H1 (cell line): ENCODE measurements around the gene ARHGEF6.

Experiments
- CHD2 ChIP-seq: IDR thresholded peaks from 2 replicates; pipeline ENCODE4 v1.6.1; 2012; ENCODE audit warnings: low read length, improper control_type of control experiment
- CTCF ChIP-seq, 3 experiments: IDR thresholded peaks; 1 replicate in 2 of 3; 2 replicates in 1 of 3; pipeline versions ENCODE4 v1.5.1 to v1.6.1; 2011; ENCODE audit warnings: low read length in 3 of 3, mild to moderate bottlenecking in 3 of 3, inconsistent platforms in 2 of 3, low read depth in 1 of 3, moderate library complexity in 1 of 3; ENCODE audit not compliant: insufficient read depth in 1 of 3; ENCODE audit errors: control extremely low read depth in 1 of 3
- POLR2AphosphoS5 ChIP-seq: IDR thresholded peaks from 2 replicates; pipeline ENCODE4 v1.6.1; 2011; ENCODE audit warnings: low read depth, low read length
- SIX5 ChIP-seq: IDR thresholded peaks from 2 replicates; pipeline ENCODE4 v1.6.1; 2011; ENCODE audit warnings: mild to moderate bottlenecking, low read depth, low read length
- SP1 ChIP-seq: IDR thresholded peaks from 2 replicates; pipeline ENCODE4 v1.6.1; 2011; ENCODE audit warnings: low read depth, low read length
- SUZ12 ChIP-seq: fragments of 200-600 bp; sonication (generic); IDR thresholded peaks from 2 replicates; pipeline ENCODE4 v1.6.1; 2012; ENCODE audit warnings: mild to moderate bottlenecking, inconsistent platforms, low read length, moderate library complexity, mixed read lengths

GRCh38 chrX:136827026-136827425 is 46.3 kb upstream of the ARHGEF6 start:
- TF ChIP-seq SUZ12 = no peak
- no peak for TF ChIP-seq CHD2
- TF ChIP-seq POLR2AphosphoS5 = no peak
- no peak for TF ChIP-seq SP1
- no peak for TF ChIP-seq CTCF (IDR thresholded peaks at IDR 0.05; ENCODE audit: control extremely low read depth in 1 of 3, insufficient read depth in 1 of 3, low read depth in 1 of 3, low read length in 3 of 3)
- TF ChIP-seq SIX5 = no peak
